AG08395 (cell line): ENCODE data around the gene ZNF764.
A peak's percentile ranks its signal among the peaks of the same experiment; 100 is the strongest.
"Not testable (repeated sequence)": the region's sequence is repeated elsewhere in the genome, so short reads cannot be mapped to it uniquely, and the experiment has no call there.

Experiments
- DNase-seq: peaks from one replicate; pipeline ENCODE4 v3.0.0; 2012; ENCODE audit warnings: mixed read lengths, low spot score

The ZNF764 gene

GRCh38 chr16:30548416-30549253 lies 9.5 kb downstream of the ZNF764 start:
- DNase-seq: no peak

- no peak for DNase-seq
These were observed 12.1 kb downstream of the ZNF764 start for GRCh38 chr16:30546115-30546514.

- no peak for DNase-seq
These were observed 15.1 kb downstream of the ZNF764 start for GRCh38 chr16:30543067-30543466.

GRCh38 chr16:30541502-30542329 lies 16.5 kb downstream of the ZNF764 start:
- DNase-seq: peak; percentile 51

GRCh38 chr16:30540916-30541464 lies 17.2 kb downstream of the ZNF764 start:
- not testable (repeated sequence) for DNase-seq

GRCh38 chr16:30539986-30540526 lies 18.1 kb downstream of the ZNF764 start:
- not testable (repeated sequence) for DNase-seq

GRCh38 chr16:30539000-30539964 lies 18.9 kb downstream of the ZNF764 start:
- no peak for DNase-seq

GRCh38 chr16:30536391-30537024 lies 21.7 kb downstream of the ZNF764 start:
- not testable (repeated sequence) for DNase-seq

- peak; percentile 81 for DNase-seq
These were observed 22.4 kb downstream of the ZNF764 start for GRCh38 chr16:30535777-30536190.

- no peak for DNase-seq
These were observed 22.9 kb downstream of the ZNF764 start for GRCh38 chr16:30535106-30535776.

GRCh38 chr16:30534368-30535105 lies 23.6 kb downstream of the ZNF764 start, which contains the start of gene ZNF747:
ZNF747 (minus strand) TSS chr16:30534858; CDS start chr16:30534679, 179 bp downstream.
- DNase-seq: peak; percentile 88

GRCh38 chr16:30533748-30534367 lies 24.3 kb downstream of the ZNF764 start:
- DNase-seq: no peak

- DNase-seq: no peak
These were observed 25.0 kb downstream of the ZNF764 start for GRCh38 chr16:30533146-30533522.

GRCh38 chr16:30532285-30533145 lies 25.7 kb downstream of the ZNF764 start:
- DNase-seq: no peak

- DNase-seq: no peak
These were observed 27.8 kb downstream of the ZNF764 start for GRCh38 chr16:30530163-30531037.

GRCh38 chr16:30528799-30529457 lies 29.2 kb downstream of the ZNF764 start:
- no peak for DNase-seq
